ENCODE data around the gene WBP1L.

WBP1L gene

GRCh38 chr10:102752934-102753664 lies 9.4 kb downstream of the WBP1L start:
- Histone ChIP-seq H2BK120ac (ENCODE audit: insufficient read depth, low read length, poor library complexity) (peak overlapping the region; percentile 44), H3K4ac (ENCODE audit: low read depth, low read length) (peak overlapping the region; percentile 72), H4K8ac (ENCODE audit: low read depth, low read length) (no peak overlapping the region), H3K4me1 (ENCODE audit: control insufficient read depth in 1 of 2, insufficient read depth in 2 of 2, low read length in 2 of 2) (peaks cover 8 to 13% of the 10 kb centered on the region in 2 experiments), H3K79me1 (ENCODE audit: low read length) (peaks cover 4% of the 10 kb centered on the region), H3K14ac (ENCODE audit: low read length) (peak overlapping the region; percentile 67), H3K4me3 (ENCODE audit: low read depth, low read length) (no peak overlapping the region), H3K79me2 (ENCODE audit: control insufficient read depth, insufficient read depth, low read length, poor library complexity) (peaks cover 3% of the 10 kb centered on the region), H2BK5ac (ENCODE audit: low read depth, low read length, poor library complexity) (peak overlapping the region; percentile 70), H3K36me3 (ENCODE audit: control insufficient read depth in 1 of 2, insufficient read depth in 2 of 2, low read length in 2 of 2) (peaks cover 0 to 4% of the 10 kb centered on the region in 2 experiments), H4K12ac (ENCODE audit: low read depth, low read length) (peak overlapping the region; percentile 6), H3K9me3 (ENCODE audit: insufficient read depth, low read depth, low read length) (peaks cover 2% of the 10 kb centered on the region), H2BK12ac (ENCODE audit: low read length) (peak overlapping the region; percentile 89), H4K91ac (ENCODE audit: low read depth, low read length) (peak overlapping the region; percentile 74), H3K27ac (ENCODE audit: low read depth, low read length) (no peak overlapping the region), H3K18ac (ENCODE audit: low read length) (peak overlapping the region; percentile 67), H2AFZ (ENCODE audit: insufficient read depth, low read length, poor library complexity) (no peak overlapping the region), H3K4me2 (ENCODE audit: low read length) (no peak overlapping the region), H3K9ac (ENCODE audit: low read length) (no peak overlapping the region), H3K23ac (ENCODE audit: low read length) (no peak overlapping the region), H2AK5ac (ENCODE audit: low read length) (peak overlapping the region; percentile 72), H3K27me3 (ENCODE audit: insufficient read depth, low read length) (no peaks in the 10 kb centered on the region)
- peak; percentile 31 to 59 for DNase-seq
- WGBS (ENCODE audit: extremely low coverage, insufficient coverage, insufficient read length): no CpG with 5 or more reads among the region's 4 CpGs

DNA sequence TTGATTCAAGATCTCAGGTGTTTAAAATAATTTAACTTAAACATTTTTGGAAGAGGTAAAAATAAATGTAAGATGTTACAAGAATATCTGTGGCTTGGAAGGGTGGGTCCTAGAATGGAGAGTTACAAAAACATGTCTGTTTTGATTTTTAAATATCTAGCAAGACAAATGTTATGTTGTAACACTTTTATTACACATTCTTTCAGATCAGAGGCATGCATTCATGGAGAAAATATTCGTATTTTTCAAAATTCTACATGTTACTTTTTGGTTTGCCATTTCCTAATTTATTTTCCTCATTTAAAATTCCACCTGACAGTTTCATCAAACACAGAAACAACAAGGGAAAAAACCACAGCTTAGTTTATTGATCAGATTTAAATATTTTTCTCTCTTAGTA lies 10.0 kb downstream of the WBP1L start:
- no peak overlapping the region for H2AFZ ChIP-seq (ENCODE audit: insufficient read depth, low read length, poor library complexity)
- H3K4me1 ChIP-seq (ENCODE audit: control insufficient read depth in 1 of 2, insufficient read depth in 2 of 2, low read length in 2 of 2): peaks cover 10 to 17% of the 10 kb centered on the region in 2 experiments
- peaks cover 0 to 4% of the 10 kb centered on the region in 2 experiments for H3K36me3 ChIP-seq (ENCODE audit: control insufficient read depth in 1 of 2, insufficient read depth in 2 of 2, low read length in 2 of 2)
- H2BK120ac ChIP-seq (ENCODE audit: insufficient read depth, low read length, poor library complexity): no peak overlapping the region
- no peak overlapping the region for H3K4me2 ChIP-seq (ENCODE audit: low read length)
- no peak overlapping the region for H3K9ac ChIP-seq (ENCODE audit: low read length)
- H3K79me1 ChIP-seq (ENCODE audit: low read length): peaks cover 7% of the 10 kb centered on the region
- H2AK5ac ChIP-seq (ENCODE audit: low read length): no peak overlapping the region
- DNase-seq: no peak
- H3K27ac ChIP-seq (ENCODE audit: low read depth, low read length): no peak overlapping the region
- H4K91ac ChIP-seq (ENCODE audit: low read depth, low read length): no peak overlapping the region
- no peak overlapping the region for H4K12ac ChIP-seq (ENCODE audit: low read depth, low read length)
- no peak overlapping the region for H3K4ac ChIP-seq (ENCODE audit: low read depth, low read length)
- H2BK12ac ChIP-seq (ENCODE audit: low read length): no peak overlapping the region
- H3K79me2 ChIP-seq (ENCODE audit: control insufficient read depth, insufficient read depth, low read length, poor library complexity): peaks cover 3% of the 10 kb centered on the region
- H3K18ac ChIP-seq (ENCODE audit: low read length): no peak overlapping the region
- H3K27me3 ChIP-seq (ENCODE audit: insufficient read depth, low read length): no peaks in the 10 kb centered on the region
- H3K9me3 ChIP-seq (ENCODE audit: insufficient read depth, low read depth, low read length): peaks cover 2% of the 10 kb centered on the region
- H3K23ac ChIP-seq (ENCODE audit: low read length): no peak overlapping the region
- no peak overlapping the region for H2BK5ac ChIP-seq (ENCODE audit: low read depth, low read length, poor library complexity)
- no CpG with 5 or more reads among the region's 1 CpG for WGBS (ENCODE audit: extremely low coverage, insufficient coverage, insufficient read length)
- H4K8ac ChIP-seq (ENCODE audit: low read depth, low read length): no peak overlapping the region
- no peak overlapping the region for H3K14ac ChIP-seq (ENCODE audit: low read length)
- H3K4me3 ChIP-seq (ENCODE audit: low read depth, low read length): no peak overlapping the region

DNA sequence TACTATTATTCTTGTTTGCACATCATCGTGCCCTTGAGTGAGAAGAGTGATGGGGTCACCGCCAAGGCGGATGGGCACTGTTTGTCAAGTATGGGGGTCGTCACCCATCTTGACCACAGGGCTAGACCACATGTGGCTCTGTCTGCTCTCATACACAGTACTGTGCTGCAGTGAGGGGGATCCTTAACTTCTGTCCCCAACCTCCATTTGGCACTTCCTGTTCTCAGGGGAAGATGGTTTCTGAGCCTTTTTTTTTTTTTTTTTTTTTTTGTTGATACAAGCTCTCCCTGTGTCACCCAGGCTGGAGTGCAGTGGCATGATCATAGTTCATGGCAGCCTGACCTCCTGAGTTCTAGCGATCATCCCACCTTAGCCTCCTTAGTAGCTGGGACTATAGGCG lies 13.6 kb downstream of the WBP1L start:
- no peak overlapping the region for H3K4me3 ChIP-seq (ENCODE audit: low read depth, low read length)
- H3K4ac ChIP-seq (ENCODE audit: low read depth, low read length): peak overlapping the region; percentile 65
- H2AFZ ChIP-seq (ENCODE audit: insufficient read depth, low read length, poor library complexity): no peak overlapping the region
- no peak overlapping the region for H3K14ac ChIP-seq (ENCODE audit: low read length)
- H3K27ac ChIP-seq (ENCODE audit: low read depth, low read length): no peak overlapping the region
- H3K79me2 ChIP-seq (ENCODE audit: control insufficient read depth, insufficient read depth, low read length, poor library complexity): peaks cover 5% of the 10 kb centered on the region
- H2BK12ac ChIP-seq (ENCODE audit: low read length): no peak overlapping the region
- peaks cover 13% of the 10 kb centered on the region for H3K79me1 ChIP-seq (ENCODE audit: low read length)
- peak overlapping the region; percentile 32 for H4K91ac ChIP-seq (ENCODE audit: low read depth, low read length)
- H3K4me2 ChIP-seq (ENCODE audit: low read length): no peak overlapping the region
- peaks cover 2% of the 10 kb centered on the region for H3K9me3 ChIP-seq (ENCODE audit: insufficient read depth, low read depth, low read length)
- no CpG with 5 or more reads among the region's 6 CpGs for WGBS (ENCODE audit: extremely low coverage, insufficient coverage, insufficient read length)
- H2AK5ac ChIP-seq (ENCODE audit: low read length): no peak overlapping the region
- no peak overlapping the region for H3K9ac ChIP-seq (ENCODE audit: low read length)
- no peak overlapping the region for H4K8ac ChIP-seq (ENCODE audit: low read depth, low read length)
- H2BK120ac ChIP-seq (ENCODE audit: insufficient read depth, low read length, poor library complexity): no peak overlapping the region
- H2BK5ac ChIP-seq (ENCODE audit: low read depth, low read length, poor library complexity): no peak overlapping the region
- H3K4me1 ChIP-seq (ENCODE audit: control insufficient read depth in 1 of 2, insufficient read depth in 2 of 2, low read length in 2 of 2): peaks cover 13 to 19% of the 10 kb centered on the region in 2 experiments
- H4K12ac ChIP-seq (ENCODE audit: low read depth, low read length): no peak overlapping the region
- no peak overlapping the region for H3K23ac ChIP-seq (ENCODE audit: low read length)
- no peak overlapping the region for H3K18ac ChIP-seq (ENCODE audit: low read length)
- no peaks in the 10 kb centered on the region for H3K27me3 ChIP-seq (ENCODE audit: insufficient read depth, low read length)
- H3K36me3 ChIP-seq (ENCODE audit: control insufficient read depth in 1 of 2, insufficient read depth in 2 of 2, low read length in 2 of 2): peaks cover 0 to 4% of the 10 kb centered on the region in 2 experiments
- DNase-seq: no peak

DNA sequence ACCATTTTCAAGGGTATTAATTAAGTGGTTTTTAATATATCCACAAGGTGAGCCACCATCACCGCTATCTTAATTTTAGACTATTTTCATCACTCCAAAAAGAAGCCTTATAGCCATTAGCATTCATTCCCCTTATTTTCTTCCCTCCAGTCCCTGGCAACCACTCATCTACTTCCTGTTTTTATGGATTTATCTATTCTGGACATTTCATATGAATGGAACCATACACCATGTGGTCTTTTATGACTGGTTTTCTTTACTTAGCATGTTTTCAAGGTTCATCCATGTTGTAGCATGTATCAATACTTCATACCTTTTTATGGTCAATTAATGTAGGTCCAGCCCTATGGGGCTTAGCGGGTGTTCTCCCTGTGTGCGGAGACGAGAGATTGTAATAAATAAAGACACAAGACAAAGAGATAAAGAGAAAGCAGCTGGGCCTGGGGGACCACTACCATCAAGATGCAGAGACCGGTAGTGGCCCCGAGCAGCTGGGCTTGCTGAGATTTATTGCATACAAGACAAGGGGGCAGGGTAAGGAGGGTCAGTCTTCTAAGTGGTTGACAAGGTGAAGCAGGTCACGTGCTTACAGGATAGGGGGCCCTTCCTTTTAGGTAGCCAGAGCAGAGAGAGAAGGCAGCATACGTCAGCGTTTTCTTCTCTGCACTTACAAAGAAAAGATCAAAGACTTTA lies 14.6 kb downstream of the WBP1L start:
- Histone ChIP-seq H3K4me3 (ENCODE audit: low read depth, low read length) (no peak overlapping the region), H4K8ac (ENCODE audit: low read depth, low read length) (no peak overlapping the region), H3K14ac (ENCODE audit: low read length) (no peak overlapping the region), H2AK5ac (ENCODE audit: low read length) (no peak overlapping the region), H3K27me3 (ENCODE audit: insufficient read depth, low read length) (no peaks in the 10 kb centered on the region), H3K4me2 (ENCODE audit: low read length) (peak overlapping the region; percentile 26), H2AFZ (ENCODE audit: insufficient read depth, low read length, poor library complexity) (no peak overlapping the region), H4K91ac (ENCODE audit: low read depth, low read length) (peak overlapping the region; percentile 45), H3K9me3 (ENCODE audit: insufficient read depth, low read depth, low read length) (no peaks in the 10 kb centered on the region), H3K36me3 (ENCODE audit: control insufficient read depth in 1 of 2, insufficient read depth in 2 of 2, low read length in 2 of 2) (peaks cover 2 to 4% of the 10 kb centered on the region in 2 experiments), H3K79me1 (ENCODE audit: low read length) (peaks cover 16% of the 10 kb centered on the region), H2BK120ac (ENCODE audit: insufficient read depth, low read length, poor library complexity) (peak overlapping the region; percentile 57), H3K9ac (ENCODE audit: low read length) (no peak overlapping the region), H3K4me1 (ENCODE audit: control insufficient read depth in 1 of 2, insufficient read depth in 2 of 2, low read length in 2 of 2) (peaks cover 14 to 21% of the 10 kb centered on the region in 2 experiments), H3K79me2 (ENCODE audit: control insufficient read depth, insufficient read depth, low read length, poor library complexity) (peaks cover 7% of the 10 kb centered on the region), H3K27ac (ENCODE audit: low read depth, low read length) (peak overlapping the region; percentile 75), H3K18ac (ENCODE audit: low read length) (peak overlapping the region; percentile 77), H3K4ac (ENCODE audit: low read depth, low read length) (no peak overlapping the region), H2BK12ac (ENCODE audit: low read length) (peak overlapping the region; percentile 54), H2BK5ac (ENCODE audit: low read depth, low read length, poor library complexity) (peak overlapping the region; percentile 54), H4K12ac (ENCODE audit: low read depth, low read length) (no peak overlapping the region), H3K23ac (ENCODE audit: low read length) (no peak overlapping the region)
- DNase-seq: no peak
- no CpG with 5 or more reads among the region's 9 CpGs for WGBS (ENCODE audit: extremely low coverage, insufficient coverage, insufficient read length)
